Measurements from ENCODE around the gene XPO6. TPM values are rescaled to one million over a fixed set of nuclear protein-coding genes. Genes with fewer than 3 reads are reported as not detected.

The XPO6 gene
- total RNA-seq, 4 donors from 2014 or later: 105 to 166 (median 141) TPM

Small RNA genes within 50 kb of the gene (small RNA-seq; reads per million reads assigned to genes)
- gene RF00402 (not detected), gene RNY1P10 (not detected)

Other genes with a start within 250 kb of the XPO6 start
- gene GSG1L, start 148.3 kb downstream of the XPO6 start, total RNA-seq: not detected
- under 1 TPM in 2 of 4 donors, not detected in 2; 0.22 to 0.30 TPM for gene SBK1, start 80.6 kb upstream of the XPO6 start, total RNA-seq
- gene NPIPB6, start 151.5 kb upstream of the XPO6 start, total RNA-seq: 1 to 10 TPM in 2 of 4 donors, not detected in 2; 4.5 to 6.1 TPM
- gene EIF3CL, start 191.9 kb upstream of the XPO6 start, total RNA-seq: 100 to 1,000 TPM; 185 to 265 (median 230) TPM

Data from tibial nerve (tissue), 4 donors.